ENCODE data around the gene SYT13. TPM values are rescaled to one million over a fixed set of nuclear protein-coding genes. Genes with fewer than 3 reads are reported as not detected.
"Not testable (repeated sequence)": the region's sequence is repeated elsewhere in the genome, so short reads cannot be mapped to it uniquely, and the experiment has no call there.

The SYT13 gene
- polyA plus RNA-seq, 10 donors = 0.21 to 1.2 (median 0.44) TPM

DNA sequence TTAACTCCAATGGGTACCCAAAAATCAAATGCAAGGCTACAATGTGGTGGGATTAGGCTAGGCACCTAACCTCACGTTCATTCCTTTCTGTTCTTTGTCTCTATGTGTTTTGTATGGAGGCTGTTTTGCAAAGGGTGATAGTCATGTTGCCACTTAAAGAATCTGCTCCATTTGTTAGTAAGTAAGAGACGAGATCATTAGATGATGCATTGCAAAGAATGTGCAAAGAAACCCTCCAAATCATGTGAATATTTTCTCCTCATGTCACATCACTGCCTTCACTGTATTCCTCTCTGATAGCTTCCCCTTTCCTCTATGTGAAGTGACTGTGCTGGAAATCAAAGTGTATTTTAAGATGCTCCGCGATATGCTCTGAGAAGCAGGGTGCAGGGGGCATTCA, 11.9 kb downstream of the SYT13 start:
- DNase-seq = no peak

DNA sequence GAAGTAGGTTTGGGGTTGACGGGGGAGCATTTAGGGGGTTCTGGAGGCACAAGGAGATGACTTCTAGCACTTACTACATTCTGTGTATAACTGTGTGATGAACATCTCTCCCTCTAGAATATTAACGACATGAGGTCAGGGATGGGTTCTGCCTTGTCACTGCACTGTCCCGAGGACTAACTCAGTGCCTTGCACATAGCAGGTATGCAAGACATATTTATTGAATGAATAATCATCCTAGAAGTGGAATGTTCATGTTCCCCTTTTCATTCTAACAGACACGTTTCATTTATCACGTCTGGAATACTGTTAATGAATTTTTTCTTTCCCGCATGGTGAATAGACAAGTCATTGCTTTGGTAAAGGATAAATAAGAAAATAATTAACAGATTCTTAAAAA, 12.6 kb downstream of the SYT13 start:
- DNase-seq = no peak

DNA sequence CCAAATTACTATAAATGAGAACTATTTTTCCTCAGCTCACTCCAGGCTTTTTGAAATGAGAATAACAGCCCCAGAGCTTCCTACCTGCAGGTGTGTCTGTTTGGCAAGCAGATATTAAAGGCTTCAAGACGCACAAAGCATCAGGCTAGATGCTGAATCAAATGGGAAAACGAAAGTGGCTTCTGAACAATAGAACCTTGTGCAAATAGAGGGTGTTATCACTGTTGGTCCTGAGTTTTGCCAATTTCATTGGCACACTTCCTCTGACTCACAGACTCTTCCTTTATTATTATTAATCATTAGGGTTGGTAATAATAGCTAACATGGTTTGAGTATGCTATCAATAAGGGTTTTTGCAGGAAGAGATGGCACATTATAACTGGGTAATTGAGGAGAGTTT, 13.4 kb downstream of the SYT13 start:
- DNase-seq = no peak

DNA sequence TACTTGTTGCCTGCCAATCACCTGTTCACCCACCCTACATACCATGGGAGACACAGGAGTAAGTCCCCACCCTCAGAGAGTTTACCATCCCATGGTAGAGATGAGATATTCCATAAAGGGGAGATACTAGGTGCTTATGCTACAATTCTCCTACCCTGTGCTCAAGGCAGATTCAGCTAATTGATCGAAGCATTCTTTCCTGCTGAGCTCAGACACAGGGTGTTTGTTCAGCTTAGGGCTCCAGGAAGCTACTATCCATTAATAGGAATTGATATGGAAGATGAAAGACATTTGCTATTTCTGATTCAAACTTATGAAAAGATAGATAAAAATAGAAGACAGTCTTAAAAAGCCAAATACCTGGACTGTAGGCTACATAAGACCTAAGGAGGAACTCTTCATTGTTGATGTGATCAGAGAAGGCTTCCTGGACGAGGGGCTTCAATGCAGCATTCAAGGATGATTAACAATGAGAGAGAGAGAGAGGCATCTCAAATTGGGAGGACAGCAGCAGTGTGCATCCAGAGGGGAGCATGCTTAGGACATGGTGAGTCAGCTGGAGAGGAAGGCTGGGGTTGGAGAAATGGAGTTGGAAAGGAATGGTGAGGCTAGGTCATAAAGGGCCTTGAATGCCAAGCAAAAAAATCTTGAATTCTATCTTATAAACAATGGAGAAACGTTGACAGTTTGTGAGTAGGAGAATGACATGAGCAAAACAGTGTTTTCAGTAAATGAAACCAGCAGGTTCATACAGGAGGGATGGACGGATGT, 15.0 kb downstream of the SYT13 start:
- no peak for DNase-seq

DNA sequence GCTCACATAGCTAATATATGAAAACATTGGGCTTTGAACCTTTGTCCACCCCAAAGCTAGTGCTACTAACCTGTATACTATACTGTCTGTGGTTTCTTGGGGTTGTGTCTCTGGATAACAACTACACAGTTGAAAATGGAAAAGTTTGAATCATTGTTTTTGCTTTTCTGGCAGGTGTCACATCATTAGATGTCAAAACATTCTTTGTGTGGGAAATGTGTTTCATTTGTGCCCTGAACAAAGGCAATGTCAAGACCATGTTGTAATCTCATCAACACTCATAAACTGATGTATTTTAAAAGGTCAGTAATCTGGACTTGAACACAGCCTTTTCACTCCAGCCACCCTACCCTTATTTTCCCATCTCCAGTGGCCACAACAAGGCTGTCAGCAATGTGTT, 16.5 kb downstream of the SYT13 start:
- DNase-seq = no peak

DNA sequence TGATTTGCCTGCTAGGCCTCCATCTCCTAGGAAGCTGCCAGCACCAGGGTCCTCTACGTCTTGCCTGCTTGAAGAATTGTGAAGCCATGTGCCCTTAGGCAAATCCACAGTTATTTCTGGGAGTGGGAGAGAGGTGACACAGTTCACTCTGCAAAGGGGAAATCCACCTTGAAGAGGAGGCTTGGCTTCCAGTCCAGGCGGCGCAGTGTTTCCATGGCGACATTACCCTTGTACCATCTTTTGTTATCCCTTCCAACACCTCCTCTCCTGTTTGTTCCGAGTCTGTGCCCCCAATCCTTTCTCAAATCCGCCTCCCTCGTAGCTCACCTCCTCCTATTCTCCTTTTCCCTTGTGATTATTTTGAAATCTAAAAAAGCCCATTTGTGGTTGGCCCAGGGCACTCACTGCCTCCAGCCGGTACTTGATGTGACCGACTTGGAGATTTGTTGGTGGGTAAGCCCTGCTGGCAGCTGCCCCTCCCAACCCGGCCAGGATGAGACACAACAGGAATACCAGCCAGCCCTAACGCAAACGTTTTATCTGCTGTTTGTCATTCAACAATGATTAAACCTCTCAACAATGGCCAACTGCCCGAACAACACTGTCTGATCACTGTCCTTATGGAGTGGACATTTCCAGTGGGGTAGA, 18.4 kb downstream of the SYT13 start:
- DNase-seq = no peak

DNA sequence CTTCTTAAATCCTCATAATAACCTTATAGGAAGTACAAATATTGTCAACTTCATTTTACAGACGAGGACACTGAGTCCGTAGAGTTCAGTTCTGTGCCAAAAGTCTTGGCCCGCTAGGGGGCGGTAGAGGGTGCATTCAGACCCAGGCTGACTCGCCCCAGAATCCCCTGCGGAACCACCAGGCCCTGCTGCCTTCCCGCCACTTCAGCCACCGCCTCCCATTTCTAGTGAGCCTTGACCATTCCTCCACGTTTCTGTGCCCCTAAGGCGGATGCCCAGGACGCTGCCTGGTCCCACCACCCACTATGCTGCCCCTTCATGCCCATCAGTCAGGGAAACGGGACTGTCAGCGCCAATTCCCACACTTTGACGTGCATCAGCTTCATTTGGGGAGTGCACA, 19.1 kb downstream of the SYT13 start:
- no peak for DNase-seq

DNA sequence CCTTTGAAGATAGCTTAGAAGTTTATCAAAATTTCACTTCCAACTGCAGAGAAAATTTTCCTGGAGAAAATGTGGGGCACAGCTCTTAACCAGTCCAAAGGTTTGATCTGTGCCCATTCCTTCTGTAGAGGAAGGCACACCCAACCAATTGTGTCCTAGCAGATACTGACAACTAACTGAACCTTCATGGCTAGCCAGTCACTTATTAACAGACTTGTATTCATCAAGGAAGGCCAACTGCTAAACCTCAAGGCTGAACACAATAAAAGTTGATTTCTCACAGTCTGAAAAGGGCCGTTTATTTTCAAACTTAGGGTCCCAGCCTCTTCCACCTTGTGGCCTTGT, 19.5 kb downstream of the SYT13 start:
- DNase-seq = no peak

DNA sequence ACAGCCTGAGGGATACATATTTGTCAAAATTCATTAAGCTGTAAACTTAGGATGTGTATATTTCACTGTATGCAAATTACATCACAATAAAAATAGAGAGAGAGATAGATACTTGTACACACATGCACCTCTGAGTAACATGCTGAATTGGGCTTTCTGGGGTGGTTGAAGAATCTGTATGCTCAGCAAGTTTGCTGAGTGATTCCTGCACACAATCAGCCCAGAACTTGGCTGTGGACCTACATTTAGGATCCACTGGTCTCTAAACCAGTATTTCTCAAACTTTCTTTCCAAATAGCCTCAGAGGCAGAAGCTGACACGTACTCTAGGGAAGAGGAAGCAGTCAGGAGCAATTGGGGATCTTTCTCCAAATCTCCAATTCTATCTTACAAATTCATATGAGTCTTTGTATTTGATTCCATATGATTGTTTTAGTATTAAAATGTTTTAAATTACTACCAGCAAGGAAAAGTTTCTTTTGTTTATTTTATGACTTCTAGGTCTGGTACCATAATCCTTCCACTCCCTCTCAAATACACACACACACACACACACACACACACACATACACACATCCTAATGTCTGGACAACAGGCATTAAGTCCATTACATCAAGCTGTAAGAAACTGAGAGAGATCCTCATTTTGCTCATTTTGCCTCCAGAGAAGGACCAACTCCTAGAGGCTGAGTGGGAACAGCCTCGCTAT, 20.0 kb downstream of the SYT13 start:
- no peak for DNase-seq

DNA sequence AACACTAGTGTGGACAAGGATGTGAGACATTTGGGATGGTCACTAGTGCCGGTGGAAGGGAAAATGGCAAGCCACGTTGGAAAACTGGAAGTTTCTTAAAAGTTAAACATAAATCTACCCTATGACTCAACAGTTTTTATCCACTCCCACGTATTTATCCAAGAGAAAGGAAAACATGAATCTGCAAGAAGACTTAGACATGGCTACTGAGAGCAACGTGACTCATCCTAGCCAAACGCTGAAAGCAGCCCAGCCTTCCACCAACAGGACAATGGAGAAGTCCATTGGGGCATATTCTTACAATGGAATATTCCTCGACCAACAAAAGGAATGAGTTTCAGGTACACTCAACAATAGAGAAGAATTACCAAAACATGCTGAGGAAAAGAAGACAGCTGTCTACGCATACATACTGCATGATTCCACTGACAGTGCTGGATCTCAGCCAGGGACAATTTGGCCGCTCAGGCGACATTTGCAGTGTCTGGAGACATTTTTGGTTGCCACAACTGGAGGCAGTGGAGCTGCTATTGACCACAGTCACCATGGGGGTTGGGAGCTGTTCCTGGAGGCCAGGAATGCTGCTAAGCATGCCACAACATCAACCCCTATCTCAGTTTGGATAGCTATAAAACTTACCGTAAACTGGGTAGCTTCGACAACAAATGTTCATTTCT, 21.2 kb downstream of the SYT13 start:
- DNase-seq = peak in 1 of 3 donors; percentile 21

DNA sequence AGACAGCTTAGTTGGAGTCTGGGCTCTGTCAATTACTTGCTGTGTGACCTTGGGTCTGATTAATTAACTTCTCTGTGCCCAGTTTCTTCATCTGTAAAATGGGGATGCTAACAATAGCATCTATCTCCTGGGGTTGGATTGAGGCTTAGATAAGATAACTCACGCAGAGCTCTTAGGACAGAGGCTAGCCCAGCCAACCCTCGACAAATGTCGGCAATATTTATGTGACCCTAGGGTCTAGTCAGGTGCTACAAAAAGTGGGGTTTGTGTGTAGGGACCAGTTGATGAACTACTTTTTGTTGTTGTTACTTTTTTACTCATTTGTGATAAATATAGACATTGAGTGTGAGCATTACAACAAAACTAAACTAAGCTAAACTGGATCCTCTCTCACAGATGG, 22.4 kb downstream of the SYT13 start:
- DNase-seq = no peak

DNA sequence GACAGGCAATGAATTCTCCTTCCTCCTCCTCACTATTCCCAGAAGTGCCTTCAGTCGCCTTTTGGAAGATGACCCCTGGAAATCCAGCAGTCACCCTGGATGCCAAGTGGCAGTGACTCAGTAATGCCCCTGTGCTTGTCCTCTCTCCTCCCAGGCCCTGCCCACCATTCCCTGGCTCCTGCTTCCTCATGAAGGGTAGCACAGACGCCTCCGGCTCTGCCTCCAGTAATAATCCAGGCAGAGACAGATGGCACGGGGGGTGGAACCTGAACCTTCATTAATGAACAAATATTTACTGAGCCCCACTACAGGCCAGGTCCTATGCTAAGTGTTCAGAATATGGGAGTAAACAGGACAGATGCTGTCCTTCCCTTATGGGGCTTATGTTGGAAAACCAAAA, 23.2 kb downstream of the SYT13 start:
- no peak for DNase-seq

DNA sequence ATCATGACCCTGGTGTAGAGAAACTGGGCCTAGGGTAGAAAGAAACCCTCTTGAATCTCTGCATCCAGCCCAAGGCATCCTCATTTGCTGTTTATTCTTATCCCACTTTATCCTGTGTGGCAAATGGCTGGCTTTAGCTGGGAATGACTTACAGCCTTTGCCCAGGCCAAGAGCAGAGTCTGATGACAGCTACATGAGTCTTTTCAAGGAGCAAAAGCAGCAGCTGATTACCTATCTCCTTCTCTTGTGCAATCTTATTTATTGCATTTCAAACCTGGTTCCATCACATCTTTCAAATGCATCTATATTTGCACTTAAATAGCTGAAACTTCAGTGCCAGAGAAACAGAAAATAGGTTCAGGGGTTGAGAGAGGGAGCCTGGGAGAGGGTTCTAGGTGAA, 26.1 kb downstream of the SYT13 start:
- DNase-seq = no peak

DNA sequence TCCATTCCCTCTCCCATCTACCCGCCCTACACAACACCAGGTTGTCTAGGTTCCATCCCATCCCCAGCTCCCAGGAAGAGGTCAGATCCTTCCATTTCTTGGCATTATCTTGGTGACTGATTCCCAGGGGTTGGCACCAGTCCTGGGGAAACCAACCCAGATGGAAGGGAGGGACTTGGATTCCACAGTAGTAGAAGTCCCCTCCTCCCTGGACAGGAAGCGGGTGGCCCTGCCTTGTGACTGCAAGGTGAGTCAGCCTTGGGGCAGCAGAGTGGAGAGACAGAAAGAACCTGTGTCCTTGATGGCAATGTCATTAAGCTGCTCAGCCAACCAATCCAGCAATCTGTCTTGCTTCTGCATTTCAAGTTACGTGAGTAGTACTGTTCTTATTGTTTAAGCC, 26.5 kb downstream of the SYT13 start:
- DNase-seq = no peak

DNA sequence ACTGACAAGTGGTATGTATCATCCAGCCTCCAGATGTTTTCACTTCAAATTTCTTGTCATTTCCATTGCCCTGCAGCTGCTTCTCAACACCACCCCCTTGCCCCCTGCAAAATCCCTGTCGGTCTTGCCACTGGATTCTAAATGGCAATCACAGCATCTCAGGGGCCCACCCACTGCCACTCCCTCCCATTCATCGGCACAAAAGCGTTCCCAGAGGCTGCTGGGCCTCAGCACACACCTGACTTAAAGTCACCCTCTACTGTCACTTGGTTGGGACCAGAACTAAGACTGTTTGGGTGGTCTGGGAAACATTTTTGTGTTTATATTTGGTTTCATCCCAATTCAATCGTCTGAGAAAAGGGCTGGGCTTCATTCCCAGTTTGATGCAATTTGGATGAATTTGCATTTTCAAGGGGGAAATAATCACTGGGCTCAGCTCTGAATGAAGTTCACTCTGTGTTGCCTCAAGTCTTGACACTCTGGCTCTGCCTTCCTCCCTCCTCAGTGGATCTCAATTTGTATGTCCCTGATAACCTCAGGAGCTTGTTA, 27.1 kb downstream of the SYT13 start:
- DNase-seq = peak in 1 of 3 donors; percentile 37

DNA sequence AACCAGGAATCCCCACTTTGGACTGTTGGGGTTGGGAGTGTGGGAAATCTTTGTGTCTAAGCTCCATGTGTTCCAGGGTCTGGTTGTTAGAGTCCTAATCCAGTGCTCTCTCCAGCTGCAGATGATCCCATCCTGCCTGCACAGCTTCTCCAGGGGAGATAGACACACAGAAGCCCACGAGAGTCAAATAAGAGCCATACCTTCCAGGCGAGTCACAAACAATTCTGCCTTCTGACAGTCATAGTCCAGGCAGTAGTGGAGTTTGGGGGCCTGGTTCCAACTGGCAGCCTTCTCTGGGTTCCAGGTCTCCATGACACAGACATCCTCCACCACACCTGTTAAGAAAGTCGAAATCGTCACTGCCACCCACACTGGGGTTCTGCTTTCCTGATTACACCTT, 32.1 kb downstream of the SYT13 start:
- no peak for DNase-seq

DNA sequence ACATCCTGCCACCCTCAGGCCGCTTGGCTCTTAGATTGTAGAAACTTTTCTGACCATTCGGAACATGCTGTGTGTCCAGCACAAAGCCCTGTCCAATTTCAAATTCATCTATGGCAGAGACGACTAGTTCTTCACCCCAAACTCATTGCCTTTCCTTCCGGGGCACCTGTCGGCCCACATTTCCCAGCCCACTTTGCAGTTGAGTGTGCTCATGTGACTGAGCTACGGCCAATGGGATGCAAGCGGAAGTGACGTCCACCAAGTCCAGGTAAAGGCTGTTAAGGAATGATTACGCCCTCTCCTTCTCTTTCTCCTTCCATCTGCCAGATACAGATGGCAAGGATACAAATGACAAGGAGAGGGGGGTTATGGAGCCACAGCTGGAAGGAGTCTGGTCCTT, 32.5 kb downstream of the SYT13 start:
- DNase-seq = no peak

DNA sequence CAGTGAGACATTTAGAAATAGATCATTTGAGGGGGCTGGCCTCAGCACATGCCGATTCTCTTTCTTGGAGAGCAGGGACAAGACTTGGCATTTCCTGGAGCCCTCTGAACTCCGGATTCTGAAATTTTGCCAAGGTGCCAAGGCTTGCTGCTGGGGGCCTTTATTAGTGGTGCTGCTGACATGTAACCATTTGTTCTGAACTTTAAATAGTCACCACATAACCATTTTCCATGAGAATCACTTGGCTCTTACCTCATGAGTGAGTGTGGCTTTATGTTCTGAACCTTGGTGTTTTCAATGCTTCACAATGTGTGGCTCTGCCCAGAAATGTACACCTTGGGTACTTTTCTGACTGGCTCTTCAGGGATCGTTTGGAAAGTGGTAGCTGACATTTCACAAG, 33.3 kb downstream of the SYT13 start:
- no peak for DNase-seq

DNA sequence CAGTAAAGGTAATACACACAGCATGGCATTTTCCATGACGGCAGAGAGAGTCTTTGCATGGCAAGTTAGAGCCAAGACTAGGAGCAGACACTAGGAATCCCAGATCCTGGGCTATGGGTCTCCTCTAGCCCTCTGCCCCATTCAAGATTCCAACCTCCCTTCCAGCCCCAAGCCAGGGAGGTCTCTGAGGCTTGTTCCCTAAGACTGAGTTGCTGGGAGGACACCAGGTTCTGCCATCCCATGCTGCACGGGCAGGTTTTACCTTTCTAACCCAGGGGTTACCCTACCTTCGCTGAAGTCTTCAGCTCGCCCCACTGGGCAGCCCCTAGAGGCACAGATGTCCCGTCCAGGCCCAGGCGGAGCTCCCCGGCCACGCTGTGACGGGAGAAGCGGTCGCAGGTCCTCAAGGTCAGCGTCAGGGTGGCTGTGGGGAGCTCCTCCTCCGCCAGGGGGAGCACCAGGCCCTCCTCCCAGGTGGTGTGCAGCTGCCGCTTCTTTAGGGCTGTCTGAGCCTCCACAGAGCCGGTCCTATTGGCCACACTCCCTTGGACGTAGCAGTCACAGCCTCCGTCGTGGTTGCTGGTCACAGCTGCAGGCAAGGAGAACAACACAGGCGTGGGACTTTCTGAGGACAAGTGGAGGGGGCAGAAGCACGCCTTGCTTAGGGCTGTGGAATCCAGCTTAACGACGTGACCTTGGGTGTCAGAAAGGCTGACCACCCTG, 33.8 kb downstream of the SYT13 start:
- peak in 2 of 3 donors; percentile 6 to 27 for DNase-seq

DNA sequence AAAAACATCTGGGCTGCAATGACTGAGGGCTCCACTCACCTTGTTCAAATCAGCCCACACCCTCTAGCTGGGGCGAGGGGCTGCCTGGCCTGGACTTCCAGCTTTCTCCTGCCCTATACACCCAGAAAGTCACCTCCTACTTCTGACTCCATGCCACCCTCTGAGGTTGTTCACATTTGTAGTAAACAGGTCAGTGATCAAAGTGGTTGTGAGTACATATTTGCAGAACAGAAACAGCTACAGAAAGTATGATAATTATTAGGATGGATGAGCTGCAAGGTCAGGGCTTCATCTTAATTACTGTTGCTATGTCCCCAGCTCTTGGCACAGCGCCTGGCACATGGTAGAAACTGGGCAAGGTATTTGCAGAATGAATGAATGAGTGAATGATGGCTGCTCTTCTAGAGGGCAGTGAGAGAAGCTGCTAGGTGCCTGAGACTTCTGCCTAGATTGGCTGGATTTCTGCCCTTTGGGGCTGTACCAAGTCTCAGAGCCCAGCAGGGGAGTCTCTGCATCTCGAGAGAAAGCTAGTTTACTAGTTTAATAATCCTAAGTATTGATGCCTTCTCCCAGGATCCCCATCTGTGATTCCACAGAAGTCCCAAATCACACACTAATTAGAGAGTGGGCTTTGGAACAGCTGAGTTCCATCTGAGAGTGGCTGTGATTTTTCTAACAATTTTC, 36.0 kb downstream of the SYT13 start:
- DNase-seq = no peak

DNA sequence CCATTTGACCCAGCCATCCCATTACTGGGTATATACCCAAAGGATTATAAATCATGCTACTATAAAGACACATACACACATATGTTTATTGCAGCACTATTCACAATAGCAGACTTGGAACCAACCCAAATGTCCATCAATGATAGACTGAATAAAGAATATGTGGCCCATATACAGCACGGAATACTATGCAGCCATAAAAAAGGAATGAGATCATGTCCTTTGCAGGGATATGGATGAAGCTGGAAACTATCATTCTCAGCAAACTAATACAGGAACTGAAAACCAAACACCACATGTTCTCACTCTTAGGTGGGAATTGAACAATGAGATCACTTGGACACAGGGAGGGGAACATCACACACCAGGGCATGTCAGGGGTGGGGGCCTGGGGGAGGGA, 36.8 kb downstream of the SYT13 start:
- not testable (repeated sequence) for DNase-seq
